Esophagus squamous epithelium (tissue), 4 donors: Measurements from ENCODE around the gene TMC3.

Source experiments
- POLR2A ChIP-seq, 4 donors: fragments of 450-650 bp; IDR thresholded peaks; one replicate each; pipeline ENCODE4 v1.6.1; 2017; ENCODE audit warnings: antibody characterized with exemption in 4 of 4, mild to moderate bottlenecking in 4 of 4, moderate library complexity in 3 of 4
- TF ChIP-seq, protein P1 (sequence below), 6 experiments: fragments of 450-650 bp in 4 of 6; fragments of 200-600 bp in 2 of 6; sonication (generic) in 2 of 6; IDR thresholded peaks; one replicate each; pipeline ENCODE4 v1.5.1; 2016 to 2019; ENCODE audit warnings: antibody characterized with exemption in 6 of 6, mild to moderate bottlenecking in 4 of 6, moderate library complexity in 4 of 6

DNA sequence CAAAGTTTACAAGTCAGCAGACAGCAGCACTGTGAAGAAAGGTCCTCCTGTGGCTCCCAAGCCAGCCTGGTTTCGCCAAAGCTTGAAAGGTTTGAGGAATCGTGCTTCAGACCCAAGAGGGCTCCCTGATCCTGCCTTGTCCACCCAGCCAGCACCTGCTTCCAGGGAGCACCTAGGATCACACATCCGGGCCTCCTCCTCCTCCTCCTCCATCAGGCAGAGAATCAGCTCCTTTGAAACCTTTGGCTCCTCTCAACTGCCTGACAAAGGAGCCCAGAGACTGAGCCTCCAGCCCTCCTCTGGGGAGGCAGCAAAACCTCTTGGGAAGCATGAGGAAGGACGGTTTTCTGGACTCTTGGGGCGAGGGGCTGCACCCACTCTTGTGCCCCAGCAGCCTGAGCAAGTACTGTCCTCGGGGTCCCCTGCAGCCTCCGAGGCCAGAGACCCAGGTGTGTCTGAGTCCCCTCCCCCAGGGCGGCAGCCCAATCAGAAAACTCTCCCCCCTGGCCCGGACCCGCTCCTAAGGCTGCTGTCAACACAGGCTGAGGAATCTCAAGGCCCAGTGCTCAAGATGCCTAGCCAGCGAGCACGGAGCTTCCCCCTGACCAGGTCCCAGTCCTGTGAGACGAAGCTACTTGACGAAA lies 74.3 kb downstream of the TMC3 start:
- peak in 1 of 4 donors; percentile 19 for TF ChIP-seq POLR2A (IDR thresholded peaks at IDR 0.05)
- TF ChIP-seq, protein P1, sequence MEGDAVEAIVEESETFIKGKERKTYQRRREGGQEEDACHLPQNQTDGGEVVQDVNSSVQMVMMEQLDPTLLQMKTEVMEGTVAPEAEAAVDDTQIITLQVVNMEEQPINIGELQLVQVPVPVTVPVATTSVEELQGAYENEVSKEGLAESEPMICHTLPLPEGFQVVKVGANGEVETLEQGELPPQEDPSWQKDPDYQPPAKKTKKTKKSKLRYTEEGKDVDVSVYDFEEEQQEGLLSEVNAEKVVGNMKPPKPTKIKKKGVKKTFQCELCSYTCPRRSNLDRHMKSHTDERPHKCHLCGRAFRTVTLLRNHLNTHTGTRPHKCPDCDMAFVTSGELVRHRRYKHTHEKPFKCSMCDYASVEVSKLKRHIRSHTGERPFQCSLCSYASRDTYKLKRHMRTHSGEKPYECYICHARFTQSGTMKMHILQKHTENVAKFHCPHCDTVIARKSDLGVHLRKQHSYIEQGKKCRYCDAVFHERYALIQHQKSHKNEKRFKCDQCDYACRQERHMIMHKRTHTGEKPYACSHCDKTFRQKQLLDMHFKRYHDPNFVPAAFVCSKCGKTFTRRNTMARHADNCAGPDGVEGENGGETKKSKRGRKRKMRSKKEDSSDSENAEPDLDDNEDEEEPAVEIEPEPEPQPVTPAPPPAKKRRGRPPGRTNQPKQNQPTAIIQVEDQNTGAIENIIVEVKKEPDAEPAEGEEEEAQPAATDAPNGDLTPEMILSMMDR (IDR thresholded peaks at IDR 0.05) = no peak
